HK-2 (cell line): ENCODE data around the gene LPO.

ENCODE experiments used
- DNase-seq: peaks from one replicate; pipeline ENCODE4 v3.0.0-alpha.2; 2018; ENCODE audit not compliant: unreplicated experiment

The LPO gene

GRCh38 chr17:58317421-58318064 is 79.2 kb downstream of the LPO start:
- peak; percentile 79 for DNase-seq

- DNase-seq: no peak
These were observed 79.7 kb downstream of the LPO start for GRCh38 chr17:58318065-58318481.
